Common myeloid progenitor, CD34-positive (primary cell): ENCODE data around the gene MYO3B.

ENCODE experiments used
- CTCF ChIA-PET: fragments of 350-600 bp; sonication (Branson Sonifier 250); formaldehyde crosslinking; loops from one replicate; lab custom pipeline; 2021; ENCODE audit warnings: antibody characterized with exemption; lab: Charles Lee
- POLR2A ChIA-PET: fragments of 350-600 bp; sonication (Branson Sonifier 250); formaldehyde crosslinking; loops from one replicate; lab custom pipeline; 2021; ENCODE audit warnings: antibody characterized with exemption; lab: Charles Lee
- DNase-seq, 3 donors: peaks; one replicate each; pipeline versions ENCODE4 v3.0.0 to v3.0.0-alpha.2; 2013
- H3K27ac ChIP-seq, 2 experiments: 1 replicate in 1 of 2; 2 replicates in 1 of 2; pipeline ENCODE4 v1.7.0; 2013; ENCODE audit warnings: inconsistent platforms in 2 of 2, low read length in 2 of 2, mild to moderate bottlenecking in 2 of 2, low read depth in 1 of 2, moderate library complexity in 1 of 2; ENCODE audit not compliant: severe bottlenecking in 2 of 2, insufficient read depth in 1 of 2, poor library complexity in 1 of 2
- H3K27me3 ChIP-seq, 5 experiments: replicated peaks in 2 of 5; 1 replicate in 3 of 5; 2 replicates in 2 of 5; pipeline versions ENCODE4 v1.6.1 to v1.7.0; 2013; ENCODE audit warnings: low read length in 4 of 5, mild to moderate bottlenecking in 2 of 5, moderate library complexity in 2 of 5, inconsistent platforms in 1 of 5; ENCODE audit not compliant: insufficient read depth in 5 of 5, control insufficient read depth in 4 of 5
- H3K36me3 ChIP-seq, 4 experiments: 1 replicate in 2 of 4; 2 replicates in 2 of 4; pipeline versions ENCODE4 v1.6.1 to v1.7.0; 2013; ENCODE audit warnings: low read length in 3 of 4, control low read depth in 1 of 4, mild to moderate bottlenecking in 1 of 4; ENCODE audit not compliant: control insufficient read depth in 4 of 4, insufficient read depth in 4 of 4
- H3K4me1 ChIP-seq, 4 experiments: 1 replicate in 3 of 4; 2 replicates in 1 of 4; pipeline versions ENCODE4 v1.6.1 to v1.7.1; 2013; ENCODE audit warnings: low read length in 3 of 4, mild to moderate bottlenecking in 3 of 4, control low read depth in 1 of 4, inconsistent platforms in 1 of 4, moderate library complexity in 1 of 4; ENCODE audit not compliant: control insufficient read depth in 4 of 4, insufficient read depth in 4 of 4; ENCODE audit errors: control extremely low read depth in 1 of 4
- H3K4me3 ChIP-seq, 7 experiments: 1 replicate in 4 of 7; 2 replicates in 3 of 7; pipeline versions ENCODE4 v1.5.1 to v1.7.0; 2013; ENCODE audit warnings: mild to moderate bottlenecking in 7 of 7, low read length in 6 of 7, moderate library complexity in 6 of 7, inconsistent platforms in 2 of 7, low read depth in 2 of 7, control low read depth in 1 of 7; ENCODE audit not compliant: insufficient read depth in 4 of 7, control insufficient read depth in 1 of 7; ENCODE audit errors: extremely low read depth in 1 of 7
- H3K9me3 ChIP-seq, 5 experiments: 1 replicate in 4 of 5; 2 replicates in 1 of 5; pipeline versions ENCODE4 v1.6.1 to v1.7.1; 2013; ENCODE audit warnings: low read length in 4 of 5, mild to moderate bottlenecking in 2 of 5, inconsistent platforms in 1 of 5, low read depth in 1 of 5, moderate library complexity in 1 of 5; ENCODE audit not compliant: control insufficient read depth in 4 of 5, insufficient read depth in 2 of 5; ENCODE audit errors: control extremely low read depth in 1 of 5
- WGBS: methylation state at CpG from one replicate; pipeline ENCODE4 v1.1.5; 2013; ENCODE audit not compliant: insufficient coverage; 5-methylcytosine and 5-hydroxymethylcytosine counted together

The MYO3B gene

GRCh38 chr2:170162271-170162632 is 15.7 kb upstream of the MYO3B start:
- WGBS = 93% methylated on average over 3 of the region's 4 CpGs
- Histone ChIP-seq H3K9me3 (no peaks in the 10 kb centered on the region), H3K27ac (no peak overlapping the region), H3K4me1 (no peaks in the 10 kb centered on the region), H3K4me3 (no peak overlapping the region), H3K27me3 (no peaks in the 10 kb centered on the region), H3K36me3 (no peaks in the 10 kb centered on the region)
- CTCF ChIA-PET = no interaction called here
- no peak for DNase-seq
- POLR2A ChIA-PET = interaction anchor here (0.6 kb wide), 1 partner anchor 141 kb away, joined by 3 read pairs; no protein-coding TSS in a partner anchor

GRCh38 chr2:170163411-170164065 is 14.4 kb upstream of the MYO3B start:
- H3K27ac ChIP-seq = no peak overlapping the region
- ChIA-PET POLR2A (no interaction called here), CTCF (interaction anchor here (0.9 kb wide), 1 partner anchor 10 kb away, joined by 3 read pairs; no protein-coding TSS in a partner anchor)
- H3K4me3 ChIP-seq = no peak overlapping the region
- WGBS = 100% methylated on average over 3 of the region's 6 CpGs
- no peak for DNase-seq
- no peaks in the 10 kb centered on the region for H3K27me3 ChIP-seq
- H3K9me3 ChIP-seq = no peaks in the 10 kb centered on the region
- H3K36me3 ChIP-seq = no peaks in the 10 kb centered on the region
- H3K4me1 ChIP-seq = no peaks in the 10 kb centered on the region

- ChIA-PET CTCF (no interaction called here), POLR2A (no interaction called here)
- Histone ChIP-seq H3K27me3 (no peaks in the 10 kb centered on the region), H3K4me3 (no peak overlapping the region), H3K9me3 (no peaks in the 10 kb centered on the region), H3K27ac (no peak overlapping the region), H3K4me1 (no peaks in the 10 kb centered on the region), H3K36me3 (no peaks in the 10 kb centered on the region)
- no peak for DNase-seq
- WGBS = 100% methylated on average over 1 of the region's 2 CpGs
Observed at GRCh38 chr2:170165129-170165528, 12.8 kb upstream of the MYO3B start.

GRCh38 chr2:170166735-170167134 is 11.2 kb upstream of the MYO3B start:
- no peaks in the 10 kb centered on the region for H3K36me3 ChIP-seq
- H3K27me3 ChIP-seq = no peaks in the 10 kb centered on the region
- POLR2A ChIA-PET = no interaction called here
- CTCF ChIA-PET = no interaction called here
- H3K27ac ChIP-seq = no peak overlapping the region
- no peaks in the 10 kb centered on the region for H3K4me1 ChIP-seq
- no peak for DNase-seq
- H3K4me3 ChIP-seq = no peak overlapping the region
- no peaks in the 10 kb centered on the region for H3K9me3 ChIP-seq
- 100% methylated on average over 1 of the region's 1 CpG for WGBS

GRCh38 chr2:170170281-170171040 is 7.5 kb upstream of the MYO3B start:
- CTCF ChIA-PET = no interaction called here
- Histone ChIP-seq H3K4me3 (no peak overlapping the region), H3K4me1 (no peaks in the 10 kb centered on the region), H3K9me3 (no peaks in the 10 kb centered on the region), H3K27me3 (no peaks in the 10 kb centered on the region), H3K27ac (no peak overlapping the region), H3K36me3 (no peaks in the 10 kb centered on the region)
- no peak for DNase-seq
- POLR2A ChIA-PET = interaction anchor here (0.6 kb wide), 1 partner anchor 83 kb away, joined by 7 read pairs; no protein-coding TSS in a partner anchor
- 95% methylated on average over 5 of the region's 5 CpGs for WGBS

- WGBS = 94% methylated on average over 6 of the region's 6 CpGs
Observed at GRCh38 chr2:170176212-170176611, 1.7 kb upstream of the MYO3B start.

GRCh38 chr2:170180031-170180566 is 2.2 kb downstream of the MYO3B start:
- Histone ChIP-seq H3K4me1 (no peaks in the 10 kb centered on the region), H3K36me3 (no peaks in the 10 kb centered on the region), H3K27me3 (no peaks in the 10 kb centered on the region), H3K9me3 (peaks cover 0 to under 1% (median 0%) of the 10 kb centered on the region in 5 experiments), H3K27ac (no peak overlapping the region), H3K4me3 (no peak overlapping the region)
- DNase-seq = no peak
- ChIA-PET POLR2A (no interaction called here), CTCF (no interaction called here)
- WGBS = 100% methylated on average over 3 of the region's 3 CpGs

More at GRCh38 chr2:170176212-170176611, 1.7 kb upstream of the MYO3B start:
- Histone ChIP-seq H3K4me1 (no peaks in the 10 kb centered on the region), H3K9me3 (no peaks in the 10 kb centered on the region), H3K27me3 (no peaks in the 10 kb centered on the region), H3K27ac (no peak overlapping the region), H3K4me3 (no peak overlapping the region), H3K36me3 (no peaks in the 10 kb centered on the region)
- ChIA-PET POLR2A (no interaction called here), CTCF (no interaction called here)
- DNase-seq = peak in 1 of 3 donors; percentile 22
